Endothelial cell of umbilical vein (primary cell): ENCODE results near the gene WSB2. TPM values are rescaled to one million over a fixed set of nuclear protein-coding genes. Genes with fewer than 3 reads are reported as not detected.

ENCODE experiments used
- BruUV-seq: library from RNA; stranded (reverse); fragments of 400-500 nt; replicated peaks from 2 replicates; lab custom pipeline; 2021; lab: Mats Ljungman, UMichigan
- CTCF ChIA-PET: fragments of 300-600, 350-600 bp; sonication (Branson Sonifier 250); formaldehyde crosslinking; loops from one replicate; lab custom pipeline; 2021; ENCODE audit warnings: antibody characterized with exemption, inconsistent platforms; lab: Charles Lee
- POLR2A ChIA-PET: fragments of 300-600, 350-600 bp; sonication (Branson Sonifier 250); formaldehyde crosslinking; loops from one replicate; lab custom pipeline; 2021; ENCODE audit warnings: antibody characterized with exemption, inconsistent platforms; lab: Charles Lee
- DNase-seq: peaks from one replicate; pipeline ENCODE4 v3.0.0-alpha.2; 2011; ENCODE audit warnings: low read depth, low spot score
- FAIRE-seq: peaks from 2 replicates; lab custom pipeline; 2011; peaks lifted over from hg19 to GRCh38; lab: Jason Lieb, UNC
- H2AFZ ChIP-seq: 2 replicates; pipeline ENCODE4 v1.6.0; 2012; ENCODE audit warnings: low read depth, low read length, control low read depth, inconsistent platforms
- H3K27ac ChIP-seq: 2 replicates; pipeline ENCODE4 v1.5.1; 2011; ENCODE audit warnings: low read depth, mild to moderate bottlenecking, control low read depth, low read length, moderate library complexity; ENCODE audit not compliant: insufficient read depth
- H3K27me3 ChIP-seq, 2 experiments: 2 replicates each; pipeline versions ENCODE4 v1.6.0 to v1.6.1; 2011; ENCODE audit warnings: low read length in 2 of 2, mixed read lengths in 1 of 2; ENCODE audit not compliant: control insufficient read depth in 2 of 2, insufficient read depth in 2 of 2
- H3K36me3 ChIP-seq, 2 experiments: 2 replicates in 1 of 2; 3 replicates in 1 of 2; pipeline ENCODE4 v1.5.1; 2011; ENCODE audit warnings: low read length in 2 of 2, mild to moderate bottlenecking in 1 of 2, moderate library complexity in 1 of 2; ENCODE audit not compliant: control insufficient read depth in 2 of 2, insufficient read depth in 2 of 2; ENCODE audit errors: extremely low read depth in 1 of 2
- H3K4me1 ChIP-seq: 3 replicates; pipeline ENCODE4 v1.5.1; 2011; ENCODE audit warnings: mild to moderate bottlenecking, low read length; ENCODE audit not compliant: control insufficient read depth, insufficient read depth; ENCODE audit errors: extremely low read depth
- H3K4me2 ChIP-seq: 2 replicates; pipeline ENCODE4 v1.6.1; 2011; ENCODE audit warnings: low read length, control low read depth, mixed read lengths; ENCODE audit not compliant: insufficient read depth
- H3K4me3 ChIP-seq, 3 experiments: fragments of 200-600 bp in 1 of 3; sonication (generic), shearing (Covaris generic) in 1 of 3; replicated peaks in 1 of 3; 2 replicates each; pipeline ENCODE4 v1.5.1; 2011 to 2016; ENCODE audit warnings: control low read depth in 3 of 3, low read length in 3 of 3, mild to moderate bottlenecking in 2 of 3, inconsistent platforms in 1 of 3, low read depth in 1 of 3, moderate library complexity in 1 of 3; ENCODE audit not compliant: insufficient read depth in 1 of 3
- H3K79me2 ChIP-seq: 2 replicates; pipeline ENCODE4 v1.6.0; 2012; ENCODE audit warnings: low read length, inconsistent platforms; ENCODE audit not compliant: control insufficient read depth, insufficient read depth
- H3K9ac ChIP-seq: replicated peaks from 2 replicates; pipeline ENCODE3; 2011; ENCODE audit warnings: low read length, control low read depth; ENCODE audit not compliant: insufficient read depth; ENCODE audit errors: extremely low read depth
- H3K9me1 ChIP-seq: replicated peaks from 3 replicates; pipeline ENCODE4 v1.6.0; 2011; ENCODE audit warnings: mild to moderate bottlenecking, low read length; ENCODE audit not compliant: control insufficient read depth, insufficient read depth; ENCODE audit errors: extremely low read depth
- H3K9me3 ChIP-seq: replicated peaks from 2 replicates; pipeline ENCODE4 v1.5.1; 2012; ENCODE audit warnings: low read length, inconsistent platforms; ENCODE audit not compliant: control insufficient read depth, insufficient read depth
- H4K20me1 ChIP-seq: replicated peaks from 2 replicates; pipeline ENCODE3; 2011; ENCODE audit warnings: mild to moderate bottlenecking, low read length; ENCODE audit not compliant: control insufficient read depth, insufficient read depth; ENCODE audit errors: extremely low read depth
- EZH2 ChIP-seq: IDR thresholded peaks from 2 replicates; pipeline ENCODE4 v1.6.1; 2012; ENCODE audit warnings: borderline replicate concordance, low read depth, mild to moderate bottlenecking, moderate library complexity, low read length, inconsistent platforms; ENCODE audit not compliant: severe bottlenecking
- FOS ChIP-seq: IDR thresholded peaks from 2 replicates; pipeline ENCODE4 v1.6.1; 2011; ENCODE audit warnings: mild to moderate bottlenecking, low read length, moderate library complexity, borderline replicate concordance; ENCODE audit not compliant: insufficient read depth
- GATA2 ChIP-seq: IDR thresholded peaks from 2 replicates; pipeline ENCODE4 v1.7.0; 2011; ENCODE audit warnings: low read depth, mild to moderate bottlenecking, moderate library complexity, mixed read lengths, low read length; ENCODE audit not compliant: insufficient read length, insufficient read depth
- JUN ChIP-seq: IDR thresholded peaks from 2 replicates; pipeline ENCODE4 v1.6.1; 2011; ENCODE audit warnings: borderline replicate concordance, low read depth; ENCODE audit not compliant: insufficient read length, insufficient read depth
- POLR2A ChIP-seq: IDR thresholded peaks from 2 replicates; pipeline ENCODE4 v1.6.1; 2012; ENCODE audit warnings: low read depth, mild to moderate bottlenecking, control low read depth, low read length
- POLR2AphosphoS5 ChIP-seq: IDR thresholded peaks from 2 replicates; pipeline ENCODE4 v1.6.1; 2012; ENCODE audit warnings: low read depth, mild to moderate bottlenecking, control low read depth, low read length, moderate library complexity; ENCODE audit not compliant: insufficient read depth
- dilution Hi-C: fragments of 300-500 bp; cut with MboI; formaldehyde crosslinking; loops from one replicate; pipeline ENCODE4 v1.15.0; 2019; ENCODE audit warnings: low sequenced_read_pairs; ENCODE audit not compliant: extremely low pct_ligation_motif_present
- intact Hi-C: fragments of 100-400 bp; cut with micrococcal nuclease; formaldehyde crosslinking; loops from one replicate; pipeline ENCODE4 v1.10.0; 2022
- polyA plus RNA-seq, 4 experiments: library from polyadenylated mRNA; depleted of rRNA in 3 of 4; stranded (reverse) in 3 of 4; unstranded in 1 of 4; fragments of >200 nt; gene quantifications; 2 replicates each; pipeline versions ENCODE4 v1.2.1 to v1.2.3, GENCODE V29; 2011 to 2012; ENCODE audit warnings: missing spikeins in 1 of 4
- total RNA-seq: library from RNA; stranded (reverse); gene quantifications from 2 replicates; pipeline ENCODE4 v1.2.3, GENCODE V29; 2021
- TF ChIP-seq, protein P1 (sequence below), 2 donors: IDR thresholded peaks; 1 replicate in 1 of 2; 2 replicates in 1 of 2; pipeline ENCODE4 v1.5.1; 2011; ENCODE audit warnings: low read length in 2 of 2, mild to moderate bottlenecking in 2 of 2, moderate library complexity in 2 of 2, control low read depth in 1 of 2, inconsistent platforms in 1 of 2, low read depth in 1 of 2; ENCODE audit not compliant: insufficient read depth in 1 of 2; ENCODE audit errors: extremely low read depth in 1 of 2
- TF ChIP-seq, protein P2 (sequence below): IDR thresholded peaks from 2 replicates; pipeline ENCODE4 v1.6.1; 2011; ENCODE audit not compliant: insufficient read depth, insufficient read length

WSB2 gene
- total and polyA plus RNA-seq, 2 donors (not counting 3 experiments of a cell fraction or from before 2014, with no cell fraction given), result 73.6 to 107 TPM

DNA sequence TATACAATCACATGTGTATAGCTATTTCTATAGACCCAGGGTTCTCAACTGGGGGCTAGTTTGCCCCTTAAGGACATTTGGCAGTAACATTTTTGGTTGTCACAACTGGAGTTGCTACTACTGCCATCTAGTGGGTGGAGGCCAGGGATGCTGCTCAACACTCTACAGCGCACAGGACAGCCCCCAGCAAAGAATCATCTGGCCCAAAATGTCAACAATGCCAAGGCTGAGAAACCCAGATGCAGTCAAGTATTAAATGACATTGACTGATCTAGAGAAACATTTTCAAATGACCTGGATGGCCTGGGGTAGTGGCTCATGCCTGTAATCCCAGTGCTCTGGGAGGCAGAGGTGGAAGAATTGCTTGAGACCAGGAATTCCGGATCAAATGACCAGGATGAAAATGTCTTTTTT is 5.8 kb downstream of the WSB2 start:
- Histone ChIP-seq H3K4me2 (no peak overlapping the region), H4K20me1 (no peaks in the 10 kb centered on the region), H3K9ac (no peak overlapping the region), H3K9me1 (no peaks in the 10 kb centered on the region), H2AFZ (no peak overlapping the region), H3K4me1 (peaks cover 36% of the 10 kb centered on the region), H3K4me3 (no peak overlapping the region), H3K9me3 (no peaks in the 10 kb centered on the region), H3K79me2 (peaks cover 21% of the 10 kb centered on the region), H3K27ac (no peak overlapping the region), H3K27me3 (no peaks in the 10 kb centered on the region), H3K36me3 (peaks cover 0 to 5% of the 10 kb centered on the region in 2 experiments)
- CTCF ChIA-PET, result interaction anchor here (1.0 to 1.1 kb wide), 2 partner anchors 9 to 180 kb away, joined by 4 to 7 read pairs; no protein-coding TSS in a partner anchor
- no peak for TF ChIP-seq POLR2A
- TF ChIP-seq GATA2, result peak; percentile 28
- no peak for TF ChIP-seq JUN
- TF ChIP-seq FOS, result peak; percentile 12
- TF ChIP-seq, protein P1, sequence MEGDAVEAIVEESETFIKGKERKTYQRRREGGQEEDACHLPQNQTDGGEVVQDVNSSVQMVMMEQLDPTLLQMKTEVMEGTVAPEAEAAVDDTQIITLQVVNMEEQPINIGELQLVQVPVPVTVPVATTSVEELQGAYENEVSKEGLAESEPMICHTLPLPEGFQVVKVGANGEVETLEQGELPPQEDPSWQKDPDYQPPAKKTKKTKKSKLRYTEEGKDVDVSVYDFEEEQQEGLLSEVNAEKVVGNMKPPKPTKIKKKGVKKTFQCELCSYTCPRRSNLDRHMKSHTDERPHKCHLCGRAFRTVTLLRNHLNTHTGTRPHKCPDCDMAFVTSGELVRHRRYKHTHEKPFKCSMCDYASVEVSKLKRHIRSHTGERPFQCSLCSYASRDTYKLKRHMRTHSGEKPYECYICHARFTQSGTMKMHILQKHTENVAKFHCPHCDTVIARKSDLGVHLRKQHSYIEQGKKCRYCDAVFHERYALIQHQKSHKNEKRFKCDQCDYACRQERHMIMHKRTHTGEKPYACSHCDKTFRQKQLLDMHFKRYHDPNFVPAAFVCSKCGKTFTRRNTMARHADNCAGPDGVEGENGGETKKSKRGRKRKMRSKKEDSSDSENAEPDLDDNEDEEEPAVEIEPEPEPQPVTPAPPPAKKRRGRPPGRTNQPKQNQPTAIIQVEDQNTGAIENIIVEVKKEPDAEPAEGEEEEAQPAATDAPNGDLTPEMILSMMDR (IDR thresholded peaks at IDR 0.05; ENCODE audit: extremely low read depth in 1 of 2, insufficient read depth in 1 of 2, low read depth in 1 of 2, low read length in 2 of 2), result peak; percentile 58 to 68
- no peak for TF ChIP-seq EZH2
- TF ChIP-seq, protein P2, sequence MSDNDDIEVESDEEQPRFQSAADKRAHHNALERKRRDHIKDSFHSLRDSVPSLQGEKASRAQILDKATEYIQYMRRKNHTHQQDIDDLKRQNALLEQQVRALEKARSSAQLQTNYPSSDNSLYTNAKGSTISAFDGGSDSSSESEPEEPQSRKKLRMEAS, result no peak
- TF ChIP-seq POLR2AphosphoS5, result peak; percentile 13
- POLR2A ChIA-PET, result no interaction called here
- FAIRE-seq (peak; percentile 67), DNase-seq (peak; percentile 61)
- BruUV-seq, result no TSS peak
- dilution Hi-C loops, result no loop called here
- intact Hi-C loops, result loop anchor here (2.0 kb wide), 1 partner anchor 180 kb away; no protein-coding TSS in a partner anchor
